ENCODE measurements around the gene ZNF532.
"Not testable (repeated sequence)": the region's sequence is repeated elsewhere in the genome, so short reads cannot be mapped to it uniquely, and the experiment has no call there.

Gene ZNF532

DNA sequence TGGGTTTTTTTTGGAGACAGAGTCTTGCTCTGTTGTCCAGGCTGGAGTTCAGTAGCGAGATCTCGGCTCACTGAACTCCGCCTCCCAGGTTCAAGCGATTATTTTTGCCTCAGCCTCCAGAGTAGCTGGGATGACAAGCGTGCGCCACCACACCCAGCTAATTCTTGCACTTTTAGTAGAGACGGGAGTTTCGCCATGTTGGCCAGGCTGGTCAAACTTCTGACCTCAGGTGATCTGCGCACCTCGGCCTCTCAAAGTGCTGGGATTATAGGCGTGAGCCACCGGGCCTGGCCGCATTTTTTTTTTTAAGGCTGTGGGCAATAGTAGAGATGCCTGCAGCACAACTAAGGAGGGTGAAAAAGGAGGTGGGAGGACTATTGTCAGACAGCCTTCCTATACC, 41.7 kb upstream of the ZNF532 start:
- Histone ChIP-seq H3K9me2 (replicated peaks; ENCODE audit: insufficient read depth, low read length) (no peaks in the 10 kb centered on the region), H3K4me2 (ENCODE audit: low read depth, low read length) (no peak overlapping the region), H3K9ac (ENCODE audit: low read length) (no peak overlapping the region), H4K20me1 (ENCODE audit: insufficient read depth, low read length) (no peaks in the 10 kb centered on the region), H3K36me3 (replicated peaks; ENCODE audit: insufficient read depth, low read length) (no peaks in the 10 kb centered on the region), H2AFZ (ENCODE audit: low read length) (no peak overlapping the region), H3K79me2 (ENCODE audit: low read length) (no peaks in the 10 kb centered on the region), H3K9me3 (replicated peaks; ENCODE audit: insufficient read depth, low read length) (no peaks in the 10 kb centered on the region), H3K27ac (ENCODE audit: low read length) (no peak overlapping the region), H3K27me3 (replicated peaks; ENCODE audit: insufficient read depth, low read length) (peaks cover 30% of the 10 kb centered on the region), H3K4me3 (ENCODE audit: low read length) (no peak overlapping the region), H3K4me1 (ENCODE audit: low read length) (peaks cover 12% of the 10 kb centered on the region), H3F3A (ENCODE audit: insufficient read depth, low read length) (peaks cover 10% of the 10 kb centered on the region)
- TF ChIP-seq EZH2phosphoT487 (IDR thresholded peaks at IDR 0.05; ENCODE audit: low read length) (no peak), EZH2 (optimal IDR thresholded peaks at IDR 0.05; ENCODE audit: low read depth, low read length) (no peak)
- TF ChIP-seq, protein P1, sequence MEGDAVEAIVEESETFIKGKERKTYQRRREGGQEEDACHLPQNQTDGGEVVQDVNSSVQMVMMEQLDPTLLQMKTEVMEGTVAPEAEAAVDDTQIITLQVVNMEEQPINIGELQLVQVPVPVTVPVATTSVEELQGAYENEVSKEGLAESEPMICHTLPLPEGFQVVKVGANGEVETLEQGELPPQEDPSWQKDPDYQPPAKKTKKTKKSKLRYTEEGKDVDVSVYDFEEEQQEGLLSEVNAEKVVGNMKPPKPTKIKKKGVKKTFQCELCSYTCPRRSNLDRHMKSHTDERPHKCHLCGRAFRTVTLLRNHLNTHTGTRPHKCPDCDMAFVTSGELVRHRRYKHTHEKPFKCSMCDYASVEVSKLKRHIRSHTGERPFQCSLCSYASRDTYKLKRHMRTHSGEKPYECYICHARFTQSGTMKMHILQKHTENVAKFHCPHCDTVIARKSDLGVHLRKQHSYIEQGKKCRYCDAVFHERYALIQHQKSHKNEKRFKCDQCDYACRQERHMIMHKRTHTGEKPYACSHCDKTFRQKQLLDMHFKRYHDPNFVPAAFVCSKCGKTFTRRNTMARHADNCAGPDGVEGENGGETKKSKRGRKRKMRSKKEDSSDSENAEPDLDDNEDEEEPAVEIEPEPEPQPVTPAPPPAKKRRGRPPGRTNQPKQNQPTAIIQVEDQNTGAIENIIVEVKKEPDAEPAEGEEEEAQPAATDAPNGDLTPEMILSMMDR (IDR thresholded peaks at IDR 0.05; ENCODE audit: low read length): no peak
- DNase-seq: no peak

DNA sequence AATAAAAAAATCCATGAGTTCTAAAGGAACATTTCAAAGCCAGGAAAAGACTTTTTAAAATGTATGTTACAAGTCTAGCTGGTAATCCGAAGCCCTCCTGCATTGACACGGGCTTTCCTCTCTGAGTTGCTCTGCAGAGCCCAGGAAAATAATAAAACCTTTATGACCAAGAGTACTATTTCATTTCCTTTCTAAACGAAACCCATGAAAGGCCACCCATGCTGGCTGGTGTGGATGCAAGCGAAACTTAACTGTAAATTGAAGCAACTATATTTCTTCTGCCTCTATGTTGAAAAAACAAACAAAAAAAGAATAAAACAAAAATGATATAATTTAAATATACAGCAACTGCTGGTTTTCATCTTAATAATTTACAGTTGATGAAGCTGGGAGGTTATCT, 41.3 kb upstream of the ZNF532 start:
- Histone ChIP-seq H3K79me2 (ENCODE audit: low read length) (no peaks in the 10 kb centered on the region), H3K36me3 (replicated peaks; ENCODE audit: insufficient read depth, low read length) (no peaks in the 10 kb centered on the region), H3K4me1 (ENCODE audit: low read length) (peaks cover 12% of the 10 kb centered on the region), H3K27ac (ENCODE audit: low read length) (no peak overlapping the region), H3K9me3 (replicated peaks; ENCODE audit: insufficient read depth, low read length) (no peaks in the 10 kb centered on the region), H2AFZ (ENCODE audit: low read length) (no peak overlapping the region), H3K9ac (ENCODE audit: low read length) (no peak overlapping the region), H3K27me3 (replicated peaks; ENCODE audit: insufficient read depth, low read length) (peaks cover 26% of the 10 kb centered on the region), H4K20me1 (ENCODE audit: insufficient read depth, low read length) (no peaks in the 10 kb centered on the region), H3K4me3 (ENCODE audit: low read length) (no peak overlapping the region), H3K9me2 (replicated peaks; ENCODE audit: insufficient read depth, low read length) (no peaks in the 10 kb centered on the region), H3F3A (ENCODE audit: insufficient read depth, low read length) (peaks cover 10% of the 10 kb centered on the region), H3K4me2 (ENCODE audit: low read depth, low read length) (no peak overlapping the region)
- TF ChIP-seq, protein P1 (IDR thresholded peaks at IDR 0.05; ENCODE audit: low read length): no peak
- TF ChIP-seq EZH2 (optimal IDR thresholded peaks at IDR 0.05; ENCODE audit: low read depth, low read length) (no peak), EZH2phosphoT487 (IDR thresholded peaks at IDR 0.05; ENCODE audit: low read length) (no peak)
- DNase-seq: no peak

DNA sequence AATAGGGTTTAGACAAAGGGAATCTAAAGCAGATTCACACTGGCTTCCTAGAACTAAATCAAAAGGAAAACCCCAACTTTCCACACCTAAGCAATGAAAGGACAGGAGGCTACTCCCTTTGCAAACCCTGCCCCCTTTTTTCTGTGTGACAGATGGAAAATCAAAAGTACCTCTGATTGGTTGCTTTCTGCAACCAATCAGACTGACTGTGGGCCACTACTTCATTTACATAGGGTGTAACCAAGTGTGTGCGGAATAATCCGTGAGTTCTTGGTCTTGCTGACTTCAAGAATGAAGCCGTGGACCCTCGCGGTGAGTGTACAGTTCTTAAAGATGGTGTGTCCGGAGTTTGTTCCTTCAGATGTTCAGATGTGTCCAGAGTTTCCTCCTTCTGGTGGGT, 37.8 kb upstream of the ZNF532 start:
- not testable (repeated sequence) for H3K36me3 ChIP-seq (replicated peaks; ENCODE audit: insufficient read depth, low read length); H3K9me2 ChIP-seq (replicated peaks; ENCODE audit: insufficient read depth, low read length); H3K4me2 ChIP-seq (ENCODE audit: low read depth, low read length); H3K9ac ChIP-seq (ENCODE audit: low read length); H3F3A ChIP-seq (ENCODE audit: insufficient read depth, low read length); H3K4me3 ChIP-seq (ENCODE audit: low read length); H3K79me2 ChIP-seq (ENCODE audit: low read length); H2AFZ ChIP-seq (ENCODE audit: low read length); H3K4me1 ChIP-seq (ENCODE audit: low read length); H3K27ac ChIP-seq (ENCODE audit: low read length); DNase-seq; H4K20me1 ChIP-seq (ENCODE audit: insufficient read depth, low read length); H3K9me3 ChIP-seq (replicated peaks; ENCODE audit: insufficient read depth, low read length)
- H3K27me3 ChIP-seq (replicated peaks; ENCODE audit: insufficient read depth, low read length): peaks cover 13% of the 10 kb centered on the region

DNA sequence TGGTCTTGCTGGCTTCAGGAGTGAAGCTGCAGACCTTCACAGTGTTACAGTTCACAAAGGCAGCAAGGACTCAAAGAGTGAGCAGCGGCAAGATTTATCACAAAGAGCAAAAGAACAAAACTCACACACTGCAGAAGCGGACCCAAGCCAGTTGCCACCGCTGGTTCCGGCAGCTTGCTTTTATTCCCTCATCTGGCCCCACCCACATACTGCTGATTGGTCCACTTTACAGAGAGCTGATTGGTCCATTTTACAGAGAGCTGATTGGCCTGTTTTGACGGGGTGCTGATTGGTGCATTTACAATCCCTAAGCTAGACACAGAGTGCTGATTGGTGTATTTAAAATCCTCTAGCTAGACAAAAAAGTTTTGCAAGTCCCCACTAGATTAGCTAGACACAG, 37.2 kb upstream of the ZNF532 start:
- H2AFZ ChIP-seq (ENCODE audit: low read length): no peak overlapping the region
- no peak overlapping the region for H3K4me2 ChIP-seq (ENCODE audit: low read depth, low read length)
- peaks cover 13% of the 10 kb centered on the region for H3K27me3 ChIP-seq (replicated peaks; ENCODE audit: insufficient read depth, low read length)
- no peaks in the 10 kb centered on the region for H3K36me3 ChIP-seq (replicated peaks; ENCODE audit: insufficient read depth, low read length)
- no peaks in the 10 kb centered on the region for H3K79me2 ChIP-seq (ENCODE audit: low read length)
- TF ChIP-seq EZH2 (optimal IDR thresholded peaks at IDR 0.05; ENCODE audit: low read depth, low read length): no peak
- TF ChIP-seq, protein P1 (IDR thresholded peaks at IDR 0.05; ENCODE audit: low read length): no peak
- no peak for TF ChIP-seq EZH2phosphoT487 (IDR thresholded peaks at IDR 0.05; ENCODE audit: low read length)
- H4K20me1 ChIP-seq (ENCODE audit: insufficient read depth, low read length): no peaks in the 10 kb centered on the region
- H3K9me2 ChIP-seq (replicated peaks; ENCODE audit: insufficient read depth, low read length): no peaks in the 10 kb centered on the region
- no peak overlapping the region for H3K4me3 ChIP-seq (ENCODE audit: low read length)
- DNase-seq: no peak
- no peaks in the 10 kb centered on the region for H3K9me3 ChIP-seq (replicated peaks; ENCODE audit: insufficient read depth, low read length)
- no peak overlapping the region for H3K9ac ChIP-seq (ENCODE audit: low read length)
- no peaks in the 10 kb centered on the region for H3K4me1 ChIP-seq (ENCODE audit: low read length)
- no peak overlapping the region for H3K27ac ChIP-seq (ENCODE audit: low read length)
- no peaks in the 10 kb centered on the region for H3F3A ChIP-seq (ENCODE audit: insufficient read depth, low read length)
